BE2C (cell line): ENCODE results near the gene PRRT2.
"Not testable (repeated sequence)": the region's sequence is repeated elsewhere in the genome, so short reads cannot be mapped to it uniquely, and the experiment has no call there.

Experiments
- DNase-seq: peaks from one replicate; pipeline ENCODE4 v3.0.0-alpha.2; 2020
- H3K27me3 ChIP-seq: fragments of 250-450 bp; sonication (Bioruptor Pico); 2 replicates; pipeline ENCODE4 v1.5.1; 2020; ENCODE audit warnings: mild to moderate bottlenecking
- H3K36me3 ChIP-seq: fragments of 250-450 bp; sonication (Bioruptor Pico); 2 replicates; pipeline ENCODE4 v1.5.1; 2020; ENCODE audit warnings: mild to moderate bottlenecking
- H3K4me1 ChIP-seq: fragments of 250-450 bp; sonication (Bioruptor Pico); 2 replicates; pipeline ENCODE4 v1.5.1; 2020
- H3K4me3 ChIP-seq: 2 replicates; pipeline ENCODE4 v1.5.1; 2011; ENCODE audit warnings: low read depth, low read length
- H3K9me3 ChIP-seq: fragments of 250-450 bp; sonication (Bioruptor Pico); 2 replicates; pipeline ENCODE4 v1.5.1; 2020
- CTCF ChIP-seq: IDR thresholded peaks from 2 replicates; pipeline ENCODE4 v1.5.1; 2012; ENCODE audit warnings: mild to moderate bottlenecking, low read depth, low read length

Gene PRRT2

DNA sequence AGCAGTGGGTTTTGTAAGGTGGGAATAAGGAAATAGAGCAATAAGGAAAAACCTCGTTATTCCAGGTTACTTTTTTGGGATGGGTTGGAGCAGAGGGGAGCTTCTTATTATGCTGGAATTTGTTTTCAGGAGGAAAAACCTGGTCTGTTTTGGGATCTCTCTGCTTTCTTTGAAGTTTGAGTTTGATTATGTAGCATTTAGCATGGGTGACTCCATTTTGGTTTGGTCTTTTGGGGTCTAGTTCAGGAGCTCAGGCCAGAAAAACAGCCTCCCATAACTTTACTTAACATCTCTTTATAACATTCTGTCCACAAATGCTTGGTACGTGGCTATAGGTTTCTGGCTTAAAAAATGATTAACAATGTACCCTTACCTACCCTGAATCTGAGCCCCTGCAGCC lies 42.5 kb upstream of the PRRT2 start:
- no peaks in the 10 kb centered on the region for H3K9me3 ChIP-seq
- DNase-seq, result no peak
- TF ChIP-seq CTCF, result no peak

DNA sequence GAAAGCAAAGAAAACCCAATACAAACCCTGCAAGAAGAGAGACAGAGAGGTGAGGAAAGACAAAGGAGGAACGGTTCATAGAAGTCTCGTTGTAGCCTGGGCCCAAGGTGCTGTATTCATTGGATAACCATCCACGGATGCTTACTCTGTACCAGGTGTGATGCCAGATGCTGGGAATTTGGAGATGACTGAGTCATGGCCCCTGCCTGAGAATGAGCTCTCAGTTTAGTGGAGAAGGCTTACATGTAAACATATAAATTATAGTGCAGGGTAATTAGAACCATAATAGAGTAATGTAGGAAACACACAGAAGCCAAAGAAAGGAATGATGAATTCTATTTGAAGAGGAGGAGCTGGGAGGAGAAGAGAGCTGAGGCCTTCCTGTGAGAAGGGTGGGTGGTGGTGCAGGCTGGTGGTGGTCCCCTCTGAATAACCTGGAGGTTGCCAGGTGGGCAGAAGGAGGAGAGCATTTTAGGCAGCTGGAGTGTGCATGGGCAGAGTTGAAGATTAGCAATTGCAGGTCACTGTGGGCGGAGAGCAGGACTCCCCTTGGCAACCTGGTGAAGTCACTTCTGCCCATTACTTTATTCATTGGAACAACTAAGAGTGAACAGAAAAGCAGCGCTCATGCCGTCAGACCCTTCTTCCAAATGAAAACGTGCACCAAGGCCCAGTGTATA lies 41.6 kb upstream of the PRRT2 start:
- DNase-seq, result no peak
- no peaks in the 10 kb centered on the region for H3K4me1 ChIP-seq

More for the DNA sequence above, 42.5 kb upstream of the PRRT2 start:
- H3K4me1 ChIP-seq, result no peaks in the 10 kb centered on the region
- no peaks in the 10 kb centered on the region for H3K27me3 ChIP-seq
- H3K36me3 ChIP-seq, result no peaks in the 10 kb centered on the region
- no peak overlapping the region for H3K4me3 ChIP-seq

GRCh38 chr16:29772330-29772729 lies 39.7 kb upstream of the PRRT2 start:
- not testable (repeated sequence) for H3K27me3 ChIP-seq, H3K9me3 ChIP-seq, H3K4me3 ChIP-seq, H3K36me3 ChIP-seq, DNase-seq, H3K4me1 ChIP-seq

More for the DNA sequence above, 41.6 kb upstream of the PRRT2 start:
- Histone ChIP-seq H3K36me3 (no peaks in the 10 kb centered on the region), H3K4me3 (no peak overlapping the region), H3K27me3 (no peaks in the 10 kb centered on the region), H3K9me3 (no peaks in the 10 kb centered on the region)
- no peak for TF ChIP-seq CTCF

DNA sequence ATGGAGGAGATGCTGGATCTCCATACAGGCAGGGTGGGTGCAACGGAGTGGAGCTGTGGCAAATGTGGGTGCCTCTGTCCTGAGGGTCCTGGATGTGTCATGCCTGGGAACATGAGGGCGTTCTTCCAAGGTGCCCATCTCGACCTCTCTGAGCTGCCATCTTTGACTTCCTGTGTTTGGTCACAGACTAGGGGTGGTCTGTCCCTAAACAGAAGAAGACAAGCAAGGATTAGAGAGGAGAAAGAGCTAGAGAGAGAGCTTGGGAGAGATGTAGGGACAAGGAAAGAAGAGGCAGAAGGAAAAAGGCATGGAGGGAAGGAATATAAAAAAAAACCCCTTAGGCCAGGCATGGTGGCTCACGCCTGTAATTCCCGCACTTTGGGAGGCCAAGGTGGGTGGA lies 37.3 kb upstream of the PRRT2 start:
- H3K27me3 ChIP-seq, result no peaks in the 10 kb centered on the region
- no peaks in the 10 kb centered on the region for H3K9me3 ChIP-seq
- no peak overlapping the region for H3K4me3 ChIP-seq
- H3K36me3 ChIP-seq, result no peaks in the 10 kb centered on the region
- no peak for TF ChIP-seq CTCF
- H3K4me1 ChIP-seq, result no peaks in the 10 kb centered on the region
- no peak for DNase-seq

- no peak overlapping the region for H3K4me3 ChIP-seq
- H3K36me3 ChIP-seq, result no peaks in the 10 kb centered on the region
- no peak for TF ChIP-seq CTCF
- no peaks in the 10 kb centered on the region for H3K27me3 ChIP-seq
- H3K4me1 ChIP-seq, result no peaks in the 10 kb centered on the region
- no peaks in the 10 kb centered on the region for H3K9me3 ChIP-seq
- peak; percentile 39 for DNase-seq
Measured at GRCh38 chr16:29775742-29776408, 36.1 kb upstream of the PRRT2 start.

- no peaks in the 10 kb centered on the region for H3K27me3 ChIP-seq
- no peak for TF ChIP-seq CTCF
Measured at GRCh38 chr16:29777576-29778350, 34.2 kb upstream of the PRRT2 start, which contains the start of gene ZG16. Gene ZG16 (plus strand): TSS chr16:29778256. CDS start chr16:29779267, 1,011 bp downstream.

More at GRCh38 chr16:29777576-29778350, 34.2 kb upstream of the PRRT2 start, which contains the start of gene ZG16:
- no peaks in the 10 kb centered on the region for H3K36me3 ChIP-seq
- no peaks in the 10 kb centered on the region for H3K4me1 ChIP-seq
- DNase-seq, result no peak
- no peak within 1 kb of the TSS for H3K4me3 ChIP-seq
- H3K9me3 ChIP-seq, result no peaks in the 10 kb centered on the region
